ENCODE measurements around the gene RUSF1. TPM values are rescaled to one million over a fixed set of nuclear protein-coding genes. Genes with fewer than 3 reads are reported as not detected.
A peak's percentile ranks its signal among the peaks of the same experiment; 100 is the strongest.

RUSF1 gene
- polyA plus RNA-seq, 4 donors, result 27.3 to 108 (median 51.7) TPM

DNA sequence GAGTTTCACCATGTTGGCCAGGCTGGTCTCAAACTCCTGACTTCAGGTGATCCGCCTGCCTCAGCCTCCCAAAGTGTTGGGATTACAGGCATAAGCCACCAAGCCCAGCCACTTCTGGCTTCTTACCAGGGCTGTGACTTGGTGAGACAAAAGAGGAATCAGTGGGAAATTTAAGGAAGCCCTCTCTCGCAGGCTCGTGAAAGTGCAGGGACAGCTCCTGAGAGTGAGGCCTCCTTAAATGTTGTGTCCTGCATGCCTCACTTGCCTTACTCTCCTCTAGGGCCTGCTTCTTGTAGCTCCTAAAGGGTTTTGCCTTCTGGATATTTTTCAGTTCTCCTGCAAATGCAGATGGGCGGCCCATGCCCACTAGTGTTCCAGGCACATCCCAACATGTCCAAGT lies 24.7 kb upstream of the RUSF1 start:
- H3K4me1 ChIP-seq (ENCODE audit: control insufficient read depth in 3 of 3, insufficient read depth in 2 of 3, low read depth in 1 of 3, low read length in 2 of 3), result no peaks in the 10 kb centered on the region
- WGBS, 3 donors, result 88 to 97% (median 92%) methylated on average over 4 of the region's 4 CpGs
- no peaks in the 10 kb centered on the region for H3K36me3 ChIP-seq (ENCODE audit: control insufficient read depth in 3 of 3, insufficient read depth in 2 of 3, low read depth in 1 of 3, low read length in 3 of 3)
- no peak overlapping the region for H3K27ac ChIP-seq (ENCODE audit: low read depth in 1 of 3, low read length in 2 of 3)
- H3K9me3 ChIP-seq (ENCODE audit: control insufficient read depth in 2 of 2, insufficient read depth in 1 of 2, low read depth in 1 of 2, low read length in 1 of 2), result no peaks in the 10 kb centered on the region
- peaks cover 0 to 32% (median 19%) of the 10 kb centered on the region in 3 donors for H3K27me3 ChIP-seq (ENCODE audit: control insufficient read depth in 3 of 3, insufficient read depth in 3 of 3, low read length in 3 of 3)
- no peak for DNase-seq
- FAIRE-seq, result no peak
- no peak overlapping the region for H3K4me3 ChIP-seq (ENCODE audit: low read depth in 1 of 3, low read length in 3 of 3)

DNA sequence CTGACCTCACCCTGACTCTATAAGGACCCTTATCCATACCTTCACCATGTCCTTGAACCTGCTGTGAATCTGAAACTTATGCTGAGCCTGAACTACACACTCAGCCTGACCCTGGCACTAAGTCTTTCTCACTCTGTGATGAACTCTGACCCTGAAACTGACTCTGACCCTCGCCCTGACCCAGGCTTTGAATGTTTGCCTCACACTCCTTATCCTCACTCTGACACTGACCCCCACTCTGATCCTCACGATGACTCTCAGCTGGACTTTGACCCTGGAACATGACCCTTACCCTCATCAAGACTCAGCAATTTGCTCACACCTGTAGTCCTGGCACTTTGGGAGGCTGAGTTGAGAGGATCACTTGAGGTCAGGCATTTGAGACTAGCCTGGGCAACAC lies 23.9 kb upstream of the RUSF1 start:
- DNase-seq (peak in 1 of 2 donors; percentile 5), FAIRE-seq (no peak)
- 5 to 47% (median 21%) methylated on average over 2 of the region's 2 CpGs for WGBS, 3 donors
- Histone ChIP-seq H3K27me3 (ENCODE audit: control insufficient read depth in 3 of 3, insufficient read depth in 3 of 3, low read length in 3 of 3) (peaks cover 0 to 36% (median 16%) of the 10 kb centered on the region in 3 donors), H3K27ac (ENCODE audit: low read depth in 1 of 3, low read length in 2 of 3) (no peak overlapping the region), H3K4me1 (ENCODE audit: control insufficient read depth in 3 of 3, insufficient read depth in 2 of 3, low read depth in 1 of 3, low read length in 2 of 3) (no peaks in the 10 kb centered on the region), H3K9me3 (ENCODE audit: control insufficient read depth in 2 of 2, insufficient read depth in 1 of 2, low read depth in 1 of 2, low read length in 1 of 2) (no peaks in the 10 kb centered on the region), H3K4me3 (ENCODE audit: low read depth in 1 of 3, low read length in 3 of 3) (no peak overlapping the region), H3K36me3 (ENCODE audit: control insufficient read depth in 3 of 3, insufficient read depth in 2 of 3, low read depth in 1 of 3, low read length in 3 of 3) (no peaks in the 10 kb centered on the region)

DNA sequence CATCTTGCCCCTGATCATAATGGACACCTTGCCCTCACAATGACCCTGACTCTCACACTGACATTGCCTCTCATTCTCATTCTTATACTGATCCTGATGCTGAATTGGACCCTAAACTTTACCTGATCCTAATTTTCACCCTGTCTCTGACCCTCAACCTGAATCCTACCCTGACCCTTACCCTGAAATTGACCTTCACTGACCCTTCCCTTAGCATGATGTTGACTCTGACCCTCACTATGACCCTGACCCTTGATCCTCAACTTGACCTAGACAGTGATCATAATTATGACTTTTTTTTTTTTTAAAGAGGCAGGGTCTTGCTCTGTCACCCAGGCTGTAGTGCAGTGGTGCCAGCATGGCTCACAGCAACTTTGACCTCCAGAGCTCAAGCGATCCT lies 22.9 kb upstream of the RUSF1 start:
- WGBS, 3 donors, result 87 to 100% (median 91%) methylated on average over 1 of the region's 1 CpG
- no peaks in the 10 kb centered on the region for H3K36me3 ChIP-seq (ENCODE audit: control insufficient read depth in 3 of 3, insufficient read depth in 2 of 3, low read depth in 1 of 3, low read length in 3 of 3)
- H3K27me3 ChIP-seq (ENCODE audit: control insufficient read depth in 3 of 3, insufficient read depth in 3 of 3, low read length in 3 of 3), result peaks cover 0 to 33% (median 12%) of the 10 kb centered on the region in 3 donors
- H3K4me1 ChIP-seq (ENCODE audit: control insufficient read depth in 3 of 3, insufficient read depth in 2 of 3, low read depth in 1 of 3, low read length in 2 of 3), result no peaks in the 10 kb centered on the region
- FAIRE-seq (no peak), DNase-seq (no peak)
- no peak overlapping the region for H3K27ac ChIP-seq (ENCODE audit: low read depth in 1 of 3, low read length in 2 of 3)
- no peak overlapping the region for H3K4me3 ChIP-seq (ENCODE audit: low read depth in 1 of 3, low read length in 3 of 3)
- H3K9me3 ChIP-seq (ENCODE audit: control insufficient read depth in 2 of 2, insufficient read depth in 1 of 2, low read depth in 1 of 2, low read length in 1 of 2), result no peaks in the 10 kb centered on the region

DNA sequence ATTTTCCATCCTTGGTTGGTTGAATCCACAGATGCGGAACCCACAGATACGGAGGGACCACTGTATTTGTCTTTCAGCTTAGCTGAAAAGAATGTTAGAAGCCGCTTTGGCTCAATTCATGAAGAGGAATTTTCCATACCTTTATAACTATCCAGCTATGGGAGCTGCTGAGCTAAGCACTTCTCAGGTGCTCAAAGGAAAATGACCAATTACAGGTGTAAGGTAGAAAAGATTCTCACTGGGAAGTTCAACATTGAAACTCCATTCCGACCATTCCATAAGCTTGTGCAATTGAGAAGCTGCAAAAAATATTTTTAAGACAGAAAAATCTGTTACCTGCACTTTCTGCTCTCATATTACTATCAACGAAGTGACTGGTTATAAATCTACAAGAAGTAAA lies 22.2 kb upstream of the RUSF1 start:
- Histone ChIP-seq H3K36me3 (ENCODE audit: control insufficient read depth in 3 of 3, insufficient read depth in 2 of 3, low read depth in 1 of 3, low read length in 3 of 3) (no peaks in the 10 kb centered on the region), H3K4me1 (ENCODE audit: control insufficient read depth in 3 of 3, insufficient read depth in 2 of 3, low read depth in 1 of 3, low read length in 2 of 3) (no peaks in the 10 kb centered on the region), H3K4me3 (ENCODE audit: low read depth in 1 of 3, low read length in 3 of 3) (no peak overlapping the region), H3K27ac (ENCODE audit: low read depth in 1 of 3, low read length in 2 of 3) (no peak overlapping the region), H3K9me3 (ENCODE audit: control insufficient read depth in 2 of 2, insufficient read depth in 1 of 2, low read depth in 1 of 2, low read length in 1 of 2) (no peaks in the 10 kb centered on the region), H3K27me3 (ENCODE audit: control insufficient read depth in 3 of 3, insufficient read depth in 3 of 3, low read length in 3 of 3) (peaks cover 0 to 33% (median 11%) of the 10 kb centered on the region in 3 donors)
- no peak for DNase-seq
- FAIRE-seq, result no peak
- WGBS, 3 donors, result 57 to 67% (median 64%) methylated on average over 5 of the region's 5 CpGs

DNA sequence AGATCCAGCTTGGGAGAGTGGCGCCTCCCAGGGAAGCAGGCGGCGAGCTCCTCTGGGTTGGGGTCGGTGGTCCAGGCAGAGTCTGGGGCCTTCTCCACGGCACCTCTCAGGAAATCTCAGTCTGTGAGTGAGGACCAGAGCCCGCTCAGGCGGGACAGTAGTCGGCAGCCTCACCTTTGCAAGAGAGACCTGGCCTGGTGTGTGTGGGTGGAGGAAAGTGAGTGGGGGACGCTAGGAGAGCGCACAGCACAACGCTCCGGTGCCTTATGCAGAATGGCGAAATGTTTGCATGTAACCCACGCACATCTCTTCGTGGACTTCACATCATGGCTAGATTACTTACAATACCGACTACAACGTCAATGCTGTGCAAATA lies 21.7 kb upstream of the RUSF1 start:
- no peaks in the 10 kb centered on the region for H3K36me3 ChIP-seq (ENCODE audit: control insufficient read depth in 3 of 3, insufficient read depth in 2 of 3, low read depth in 1 of 3, low read length in 3 of 3)
- H3K27me3 ChIP-seq (ENCODE audit: control insufficient read depth in 3 of 3, insufficient read depth in 3 of 3, low read length in 3 of 3), result peaks cover 0 to 31% (median 9%) of the 10 kb centered on the region in 3 donors
- no peaks in the 10 kb centered on the region for H3K4me1 ChIP-seq (ENCODE audit: control insufficient read depth in 3 of 3, insufficient read depth in 2 of 3, low read depth in 1 of 3, low read length in 2 of 3)
- H3K9me3 ChIP-seq (ENCODE audit: control insufficient read depth in 2 of 2, insufficient read depth in 1 of 2, low read depth in 1 of 2, low read length in 1 of 2), result no peaks in the 10 kb centered on the region
- DNase-seq (no peak), FAIRE-seq (no peak)
- H3K4me3 ChIP-seq (ENCODE audit: low read depth in 1 of 3, low read length in 3 of 3), result peak overlapping the region in 1 of 3 donors; percentile 17
- no peak overlapping the region for H3K27ac ChIP-seq (ENCODE audit: low read depth in 1 of 3, low read length in 2 of 3)
- WGBS, 3 donors, result 23 to 33% (median 32%) methylated on average over 17 of the region's 17 CpGs

DNA sequence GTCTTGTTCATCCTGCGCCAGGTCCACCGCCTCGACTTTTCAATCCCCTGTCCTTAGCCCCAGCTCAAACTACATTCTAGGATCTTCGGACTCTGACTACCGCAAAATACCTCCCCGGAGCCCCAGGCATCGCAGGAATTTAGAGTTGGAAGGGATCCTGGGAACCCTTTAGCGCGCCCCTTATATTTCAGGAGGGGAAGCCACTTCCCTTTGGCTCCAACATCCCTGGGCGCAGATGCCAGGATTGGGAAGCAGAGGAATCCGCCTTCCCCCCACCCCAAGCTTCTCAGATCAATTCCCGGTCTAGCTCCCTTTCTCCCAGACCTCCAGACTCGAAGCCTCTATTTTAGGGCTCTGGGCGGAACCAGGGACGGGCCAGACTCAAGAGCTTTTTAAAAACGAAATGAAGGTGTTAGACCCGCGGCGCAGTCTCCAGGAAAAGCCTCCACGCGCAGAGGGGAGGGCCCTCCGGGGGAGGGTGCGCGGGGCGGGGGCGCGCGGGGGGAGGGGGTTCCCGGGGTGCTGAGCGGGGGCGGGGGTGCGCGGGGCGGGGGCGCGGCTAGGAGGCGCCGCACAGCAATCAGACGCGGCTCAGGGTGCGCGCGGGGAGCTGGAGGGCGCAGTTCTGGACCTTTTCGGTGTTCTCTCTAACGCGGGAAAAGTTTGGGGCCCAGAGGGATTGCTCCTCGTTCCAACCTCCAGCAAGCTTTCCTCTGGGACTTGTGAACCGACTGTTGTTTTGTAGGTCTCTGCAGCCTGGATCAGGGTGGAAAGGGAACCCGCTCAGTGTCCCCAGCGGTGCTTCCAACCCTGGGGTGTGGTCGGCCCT lies 21.1 kb upstream of the RUSF1 start:
- H3K4me3 ChIP-seq (ENCODE audit: low read depth in 1 of 3, low read length in 3 of 3), result peak overlapping the region in 1 of 3 donors; percentile 34
- H3K4me1 ChIP-seq (ENCODE audit: control insufficient read depth in 3 of 3, insufficient read depth in 2 of 3, low read depth in 1 of 3, low read length in 2 of 3), result no peaks in the 10 kb centered on the region
- H3K27me3 ChIP-seq (ENCODE audit: control insufficient read depth in 3 of 3, insufficient read depth in 3 of 3, low read length in 3 of 3), result peaks cover 0 to 31% (median 9%) of the 10 kb centered on the region in 3 donors
- H3K36me3 ChIP-seq (ENCODE audit: control insufficient read depth in 3 of 3, insufficient read depth in 2 of 3, low read depth in 1 of 3, low read length in 3 of 3), result no peaks in the 10 kb centered on the region
- no peak overlapping the region for H3K27ac ChIP-seq (ENCODE audit: low read depth in 1 of 3, low read length in 2 of 3)
- peak in 1 of 2 donors; percentile 23 for DNase-seq
- no peaks in the 10 kb centered on the region for H3K9me3 ChIP-seq (ENCODE audit: control insufficient read depth in 2 of 2, insufficient read depth in 1 of 2, low read depth in 1 of 2, low read length in 1 of 2)
- no peak for FAIRE-seq
- 4 to 9% (median 5%) methylated on average over 32 to 52 of the region's 52 CpGs for WGBS, 3 donors

DNA sequence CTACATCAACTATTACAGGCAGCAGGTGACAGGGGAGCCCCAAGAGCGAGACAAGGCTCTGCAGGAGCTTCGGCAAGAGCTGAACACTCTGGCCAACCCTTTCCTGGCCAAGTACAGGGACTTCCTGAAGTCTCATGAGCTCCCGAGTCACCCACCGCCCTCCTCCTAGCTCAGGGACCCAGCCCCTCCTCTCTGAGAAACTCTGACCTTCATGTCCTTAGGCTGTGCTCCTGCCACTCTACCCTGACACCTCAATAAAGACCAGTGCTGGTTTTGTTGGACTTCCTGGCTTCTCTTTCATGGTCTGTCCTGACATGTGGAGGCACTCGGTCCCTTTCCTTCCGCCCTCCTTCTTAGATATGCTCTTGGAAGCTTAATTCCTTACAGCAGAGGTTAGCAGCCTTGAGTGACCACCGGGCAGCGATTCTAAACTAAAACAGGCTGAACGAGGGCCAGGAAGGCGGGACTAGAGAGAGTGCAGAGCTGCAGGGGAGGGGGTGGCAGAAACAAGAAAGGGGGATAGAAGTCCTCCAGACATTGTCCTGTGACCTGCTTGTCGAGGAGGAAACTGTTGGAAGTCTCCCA lies 20.4 kb upstream of the RUSF1 start:
- Histone ChIP-seq H3K27me3 (ENCODE audit: control insufficient read depth in 3 of 3, insufficient read depth in 3 of 3, low read length in 3 of 3) (peaks cover 0 to 31% (median 9%) of the 10 kb centered on the region in 3 donors), H3K27ac (ENCODE audit: low read depth in 1 of 3, low read length in 2 of 3) (no peak overlapping the region), H3K4me1 (ENCODE audit: control insufficient read depth in 3 of 3, insufficient read depth in 2 of 3, low read depth in 1 of 3, low read length in 2 of 3) (no peaks in the 10 kb centered on the region), H3K36me3 (ENCODE audit: control insufficient read depth in 3 of 3, insufficient read depth in 2 of 3, low read depth in 1 of 3, low read length in 3 of 3) (no peaks in the 10 kb centered on the region), H3K9me3 (ENCODE audit: control insufficient read depth in 2 of 2, insufficient read depth in 1 of 2, low read depth in 1 of 2, low read length in 1 of 2) (no peaks in the 10 kb centered on the region), H3K4me3 (ENCODE audit: low read depth in 1 of 3, low read length in 3 of 3) (no peak overlapping the region)
- WGBS, 3 donors, result 32 to 39% (median 37%) methylated on average over 11 of the region's 11 CpGs
- DNase-seq, result no peak
- no peak for FAIRE-seq

DNA sequence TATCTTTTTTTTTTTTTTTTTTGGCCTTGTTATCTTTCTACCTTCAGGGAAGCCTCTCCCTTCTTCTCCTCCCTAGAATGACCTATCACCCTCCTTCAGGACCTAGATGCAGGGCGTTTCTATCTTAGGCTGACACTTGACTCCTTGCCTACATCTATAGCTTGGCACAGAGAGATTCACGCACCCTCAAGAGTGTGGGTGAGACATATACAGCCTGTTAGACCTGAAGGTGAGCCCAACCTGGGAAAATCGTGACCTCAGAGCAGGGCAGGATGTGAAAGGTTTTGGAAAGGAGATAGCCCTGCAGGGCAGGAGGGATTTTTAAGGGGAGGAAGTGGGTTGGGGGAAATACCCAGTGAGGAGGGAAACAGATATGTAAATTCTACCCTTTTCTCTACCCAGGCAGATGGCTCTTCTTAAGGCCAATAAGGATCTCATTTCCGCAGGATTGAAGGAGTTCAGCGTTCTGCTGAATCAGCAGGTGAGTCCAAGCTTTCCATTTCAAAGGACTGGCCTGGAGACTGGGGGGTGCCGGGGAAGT lies 19.6 kb upstream of the RUSF1 start, which contains the start of gene AHSP:
AHSP (plus strand) TSS at position 167 of the 541 bp plus-strand sequence; CDS start at position 407, 240 bp downstream.
- Histone ChIP-seq H3K4me1 (ENCODE audit: control insufficient read depth in 3 of 3, insufficient read depth in 2 of 3, low read depth in 1 of 3, low read length in 2 of 3) (no peaks in the 10 kb centered on the region), H3K27me3 (ENCODE audit: control insufficient read depth in 3 of 3, insufficient read depth in 3 of 3, low read length in 3 of 3) (peaks cover 0 to 31% (median 9%) of the 10 kb centered on the region in 3 donors), H3K36me3 (ENCODE audit: control insufficient read depth in 3 of 3, insufficient read depth in 2 of 3, low read depth in 1 of 3, low read length in 3 of 3) (no peaks in the 10 kb centered on the region), H3K27ac (ENCODE audit: low read depth in 1 of 3, low read length in 2 of 3) (no peak within 1 kb of the TSS), H3K4me3 (ENCODE audit: low read depth in 1 of 3, low read length in 3 of 3) (no peak within 1 kb of the TSS), H3K9me3 (ENCODE audit: control insufficient read depth in 2 of 2, insufficient read depth in 1 of 2, low read depth in 1 of 2, low read length in 1 of 2) (no peaks in the 10 kb centered on the region)
- no peak for FAIRE-seq
- 41 to 59% (median 45%) methylated on average over 6 of the region's 6 CpGs for WGBS, 3 donors
- DNase-seq, result no peak

All from small intestine (tissue), 7 donors.